ENCODE data around the gene TMEM161A.

- TF ChIP-seq TRIM28 (IDR thresholded peaks at IDR 0.05; ENCODE audit: borderline replicate concordance, low read length) (no peak), ZBTB7A (tag by site-specific recombination; IDR thresholded peaks at IDR 0.05; ENCODE audit: low read depth) (no peak), ZNF202 (tag by site-specific recombination; IDR thresholded peaks at IDR 0.05; ENCODE audit: borderline replicate concordance) (no peak)
- TF ChIP-seq, protein P1, sequence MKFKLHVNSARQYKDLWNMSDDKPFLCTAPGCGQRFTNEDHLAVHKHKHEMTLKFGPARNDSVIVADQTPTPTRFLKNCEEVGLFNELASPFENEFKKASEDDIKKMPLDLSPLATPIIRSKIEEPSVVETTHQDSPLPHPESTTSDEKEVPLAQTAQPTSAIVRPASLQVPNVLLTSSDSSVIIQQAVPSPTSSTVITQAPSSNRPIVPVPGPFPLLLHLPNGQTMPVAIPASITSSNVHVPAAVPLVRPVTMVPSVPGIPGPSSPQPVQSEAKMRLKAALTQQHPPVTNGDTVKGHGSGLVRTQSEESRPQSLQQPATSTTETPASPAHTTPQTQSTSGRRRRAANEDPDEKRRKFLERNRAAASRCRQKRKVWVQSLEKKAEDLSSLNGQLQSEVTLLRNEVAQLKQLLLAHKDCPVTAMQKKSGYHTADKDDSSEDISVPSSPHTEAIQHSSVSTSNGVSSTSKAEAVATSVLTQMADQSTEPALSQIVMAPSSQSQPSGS (tag by site-specific recombination; IDR thresholded peaks at IDR 0.05; ENCODE audit: low read depth) = no peak
Observed at GRCh38 chr19:19185853-19186740, 47.8 kb upstream of the TMEM161A start.

All from HEK293 (cell line).